Measurements from ENCODE around the gene KRTAP17-1.

The KRTAP17-1 gene

DNA sequence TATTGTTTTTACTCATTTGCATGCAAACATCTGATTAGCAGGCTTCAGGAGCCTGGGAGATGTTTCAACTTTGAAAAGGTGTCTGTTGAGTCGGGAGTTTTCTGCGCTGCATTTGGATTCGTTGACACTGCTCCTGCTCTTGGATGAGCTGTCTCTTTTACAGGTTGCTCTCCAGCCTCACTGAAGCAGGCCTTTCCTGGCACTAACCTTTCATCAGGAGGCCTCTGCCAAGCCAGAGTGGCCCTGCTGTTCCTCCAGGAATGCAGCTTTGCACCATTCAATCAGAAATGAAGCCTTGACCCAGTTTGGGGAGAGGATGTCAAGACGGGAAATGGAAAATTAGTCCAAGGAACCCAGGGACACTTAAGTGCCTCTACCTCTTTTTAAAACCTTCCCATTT lies 12.5 kb downstream of the KRTAP17-1 start:
- no peak overlapping the region for H3K4me3 ChIP-seq (ENCODE audit: low read depth, low read length)
- in situ Hi-C loops (cut with HindIII; ENCODE audit: low sequenced_read_pairs): no loop called here
- no peak for DNase-seq (ENCODE audit: low read depth, low spot score)
- TF ChIP-seq, protein P1, sequence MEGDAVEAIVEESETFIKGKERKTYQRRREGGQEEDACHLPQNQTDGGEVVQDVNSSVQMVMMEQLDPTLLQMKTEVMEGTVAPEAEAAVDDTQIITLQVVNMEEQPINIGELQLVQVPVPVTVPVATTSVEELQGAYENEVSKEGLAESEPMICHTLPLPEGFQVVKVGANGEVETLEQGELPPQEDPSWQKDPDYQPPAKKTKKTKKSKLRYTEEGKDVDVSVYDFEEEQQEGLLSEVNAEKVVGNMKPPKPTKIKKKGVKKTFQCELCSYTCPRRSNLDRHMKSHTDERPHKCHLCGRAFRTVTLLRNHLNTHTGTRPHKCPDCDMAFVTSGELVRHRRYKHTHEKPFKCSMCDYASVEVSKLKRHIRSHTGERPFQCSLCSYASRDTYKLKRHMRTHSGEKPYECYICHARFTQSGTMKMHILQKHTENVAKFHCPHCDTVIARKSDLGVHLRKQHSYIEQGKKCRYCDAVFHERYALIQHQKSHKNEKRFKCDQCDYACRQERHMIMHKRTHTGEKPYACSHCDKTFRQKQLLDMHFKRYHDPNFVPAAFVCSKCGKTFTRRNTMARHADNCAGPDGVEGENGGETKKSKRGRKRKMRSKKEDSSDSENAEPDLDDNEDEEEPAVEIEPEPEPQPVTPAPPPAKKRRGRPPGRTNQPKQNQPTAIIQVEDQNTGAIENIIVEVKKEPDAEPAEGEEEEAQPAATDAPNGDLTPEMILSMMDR (IDR thresholded peaks at IDR 0.05; ENCODE audit: low read depth, low read length): no peak

DNA sequence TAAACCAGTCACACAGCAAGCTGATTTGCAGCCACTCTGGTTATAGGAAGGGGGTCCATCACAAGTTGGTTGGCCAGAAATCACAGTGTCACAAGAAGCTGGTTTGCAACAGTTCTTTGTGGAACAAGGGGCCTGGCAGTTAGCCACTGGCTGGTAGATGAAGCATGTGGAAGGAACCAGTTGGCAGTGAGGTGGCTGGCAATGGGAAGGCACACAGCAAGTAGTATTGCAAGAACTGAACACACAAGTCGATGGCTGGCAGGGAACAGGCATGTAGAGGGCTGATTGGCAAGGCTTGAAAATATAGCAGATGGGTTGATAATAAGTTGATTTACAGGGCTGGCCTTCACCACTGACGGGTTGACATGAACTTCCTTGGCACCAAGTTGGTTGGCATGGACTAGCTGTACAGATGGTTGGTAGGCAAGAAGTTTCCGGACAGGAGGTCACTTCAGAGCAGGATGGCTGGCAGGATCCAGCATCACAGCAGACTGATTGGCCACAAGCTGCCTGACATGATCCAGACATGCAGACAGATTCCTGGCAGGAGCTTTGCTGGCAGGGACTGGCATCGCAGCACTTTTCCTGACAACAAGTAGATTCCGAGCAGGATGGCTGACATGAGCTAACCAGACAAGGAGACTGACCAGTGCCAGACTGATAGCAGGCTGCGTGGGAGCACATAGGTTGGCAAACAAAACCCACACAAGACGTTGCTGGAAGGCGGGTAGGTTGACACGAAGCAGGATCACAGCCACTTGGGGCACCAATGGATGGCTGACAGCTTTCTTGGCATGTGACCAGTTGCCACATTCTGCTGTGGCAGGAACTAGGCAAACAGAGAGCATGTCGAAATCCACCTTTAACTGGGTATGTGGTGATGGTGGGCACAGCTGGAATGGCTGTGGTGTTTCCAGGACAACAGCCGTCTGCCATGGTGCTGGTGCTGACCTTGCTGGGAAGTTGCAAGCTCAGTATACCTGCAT lies 13.3 kb downstream of the KRTAP17-1 start, which contains the start of gene KRTAP29-1:
Gene KRTAP29-1, minus strand, starts transcription at position 936 of the 986 bp plus-strand sequence. Its CDS starts 0 bp downstream, at position 936.
- no peak for DNase-seq (ENCODE audit: low read depth, low spot score)
- in situ Hi-C loops (cut with HindIII; ENCODE audit: low sequenced_read_pairs): no loop called here

DNA sequence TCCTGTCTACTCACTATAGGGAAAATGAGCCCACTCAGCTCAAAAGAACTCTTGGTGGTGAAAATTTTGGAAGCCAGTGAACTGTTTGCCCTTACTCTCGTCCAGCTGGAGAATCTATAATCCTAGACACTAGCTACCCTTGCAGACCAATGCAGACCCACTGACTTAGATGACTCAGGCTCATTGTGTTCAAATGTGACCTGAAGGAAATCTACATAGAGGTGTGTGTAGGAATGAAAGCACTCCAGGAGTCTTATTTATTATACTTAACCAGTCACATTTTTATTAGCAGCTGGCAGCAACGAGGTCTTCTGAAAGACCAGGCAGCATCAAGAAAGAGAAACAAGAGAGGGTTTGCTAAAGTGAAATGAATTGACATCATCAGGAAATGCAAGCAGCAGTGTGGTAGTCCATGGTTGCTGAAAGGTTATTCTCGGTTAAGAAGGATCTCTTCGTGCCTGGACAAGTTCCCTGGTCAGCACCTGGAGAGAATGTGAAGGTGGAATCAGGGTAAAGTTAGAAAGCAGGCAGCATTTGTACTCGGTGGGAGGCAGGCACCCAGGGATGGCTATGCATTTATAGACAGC lies 14.2 kb downstream of the KRTAP17-1 start:
- in situ Hi-C loops (cut with HindIII; ENCODE audit: low sequenced_read_pairs): no loop called here
- TF ChIP-seq, protein P1 (IDR thresholded peaks at IDR 0.05; ENCODE audit: low read depth, low read length): no peak
- DNase-seq (ENCODE audit: low read depth, low spot score): no peak
- no peak overlapping the region for H3K4me3 ChIP-seq (ENCODE audit: low read depth, low read length)

More for the DNA sequence above, 13.3 kb downstream of the KRTAP17-1 start, which contains the start of gene KRTAP29-1:
- H3K4me3 ChIP-seq (ENCODE audit: low read depth, low read length): no peak within 1 kb of the TSS
- TF ChIP-seq, protein P1 (IDR thresholded peaks at IDR 0.05; ENCODE audit: low read depth, low read length): no peak

GRCh38 chr17:41298458-41299135 lies 16.9 kb downstream of the KRTAP17-1 start:
- in situ Hi-C loops (cut with HindIII; ENCODE audit: low sequenced_read_pairs): no loop called here
- H3K4me3 ChIP-seq (ENCODE audit: low read depth, low read length): no peak overlapping the region
- TF ChIP-seq, protein P1 (IDR thresholded peaks at IDR 0.05; ENCODE audit: low read depth, low read length): no peak
- DNase-seq (ENCODE audit: low read depth, low spot score): no peak

DNA sequence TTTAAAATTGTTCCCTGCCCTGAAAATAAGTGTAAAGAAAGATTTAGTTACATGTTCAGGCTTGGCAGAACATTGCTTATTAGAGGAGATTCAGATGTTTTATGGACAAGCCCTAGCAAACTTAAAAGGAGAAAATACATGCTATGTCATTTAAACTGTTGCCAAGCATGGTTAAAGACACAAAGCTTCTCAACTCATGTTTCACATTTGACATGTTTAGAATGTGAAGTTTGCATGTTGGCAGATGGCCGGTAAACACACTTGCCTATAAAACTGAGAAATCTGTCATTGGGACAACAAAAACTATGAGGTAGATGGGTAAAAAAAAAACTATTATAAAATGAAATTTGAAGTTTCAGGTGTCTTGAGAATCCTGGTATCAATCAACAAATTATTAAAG lies 18.7 kb downstream of the KRTAP17-1 start:
- TF ChIP-seq, protein P1 (IDR thresholded peaks at IDR 0.05; ENCODE audit: low read depth, low read length): no peak
- no peak overlapping the region for H3K4me3 ChIP-seq (ENCODE audit: low read depth, low read length)
- in situ Hi-C loops (cut with HindIII; ENCODE audit: low sequenced_read_pairs): no loop called here
- DNase-seq (ENCODE audit: low read depth, low spot score): no peak

DNA sequence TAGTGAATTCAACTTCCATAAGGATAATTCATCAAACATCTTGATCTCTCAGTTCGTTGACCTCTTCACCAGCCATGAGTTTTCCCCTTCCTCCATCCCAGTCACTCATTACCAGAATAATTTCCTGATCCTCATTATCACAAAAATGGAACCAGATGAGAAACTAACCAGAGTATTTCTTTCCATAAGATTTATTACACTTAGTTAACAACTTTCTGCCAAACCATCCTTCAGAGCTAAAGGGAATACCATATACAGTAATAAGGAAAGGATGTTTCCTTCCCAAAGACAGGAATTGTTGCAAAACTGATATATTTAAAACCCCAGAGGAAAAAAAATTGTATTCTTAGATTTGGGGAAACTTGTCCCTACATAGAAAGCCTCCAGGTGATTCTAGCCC lies 21.5 kb downstream of the KRTAP17-1 start:
- in situ Hi-C loops (cut with HindIII; ENCODE audit: low sequenced_read_pairs): no loop called here
- DNase-seq (ENCODE audit: low read depth, low spot score): no peak
- H3K4me3 ChIP-seq (ENCODE audit: low read depth, low read length): no peak overlapping the region
- TF ChIP-seq, protein P1 (IDR thresholded peaks at IDR 0.05; ENCODE audit: low read depth, low read length): no peak
